Stimulated activated CD4-positive, alpha-beta T cell treated with anti-CD3 and anti-CD28 coated beads, TNF-alpha, amount 100 ng/mL, for 1 hour (primary cell): ENCODE results near the gene ARVCF.

Experiments
- DNase-seq, 3 donors: peaks; one replicate each; pipeline ENCODE4 v3.0.0-alpha.2; 2020; ENCODE audit warnings: low read depth in 3 of 3, low spot score in 1 of 3

Gene ARVCF

DNA sequence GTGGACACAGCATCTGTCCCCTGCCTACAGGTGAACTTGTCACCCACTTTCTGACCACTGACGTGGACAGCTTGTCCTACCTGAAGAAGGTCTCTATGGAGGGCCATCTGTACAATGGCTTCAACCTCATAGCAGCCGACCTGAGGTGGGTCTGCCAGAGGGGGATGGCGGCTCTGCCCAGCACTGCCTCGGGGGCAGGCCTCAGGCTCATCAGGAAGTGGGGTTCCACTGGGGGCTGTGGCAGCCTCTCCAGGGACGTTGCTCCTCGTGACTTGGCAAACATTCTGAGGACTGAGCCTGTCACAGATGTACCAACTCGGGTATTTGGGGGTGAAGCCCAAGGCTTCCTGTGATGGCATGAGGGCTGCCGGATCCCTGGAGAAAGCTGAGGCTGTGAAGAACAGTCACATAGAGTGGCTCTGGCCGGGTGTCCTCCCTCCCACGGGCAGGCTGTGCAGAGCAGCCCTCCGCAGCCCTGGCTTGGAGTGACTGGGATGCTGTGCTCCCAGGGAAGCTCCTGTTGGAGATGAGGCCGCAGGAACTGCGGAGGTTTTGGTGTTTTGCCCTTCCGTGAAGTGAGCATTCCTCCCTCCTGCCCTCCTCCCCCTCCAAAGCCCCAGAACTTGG is 36.9 kb upstream of the ARVCF start:
- no peak for DNase-seq

GRCh38 chr22:20052309-20053259 is 36.0 kb upstream of the ARVCF start:
- no peak for DNase-seq

DNA sequence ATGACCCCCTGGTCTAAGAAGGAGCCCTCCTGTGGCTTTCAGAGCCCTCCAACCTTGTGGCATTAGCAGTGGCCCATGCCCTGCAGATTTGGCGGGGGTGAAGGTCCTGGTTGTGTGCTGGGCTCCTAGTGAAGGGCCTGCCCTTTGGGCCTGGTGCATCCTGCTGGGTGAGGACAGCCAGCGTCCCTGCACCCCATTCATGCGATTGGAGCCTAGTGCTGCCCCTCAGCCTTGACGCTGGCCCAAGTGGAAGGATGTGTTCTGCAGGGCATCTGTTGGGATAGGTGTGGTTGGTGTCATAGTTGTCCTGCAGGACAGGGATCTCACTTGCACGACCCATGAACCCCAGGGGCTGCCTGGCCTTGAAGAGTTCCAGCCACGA is 35.3 kb upstream of the ARVCF start:
- no peak for DNase-seq

DNA sequence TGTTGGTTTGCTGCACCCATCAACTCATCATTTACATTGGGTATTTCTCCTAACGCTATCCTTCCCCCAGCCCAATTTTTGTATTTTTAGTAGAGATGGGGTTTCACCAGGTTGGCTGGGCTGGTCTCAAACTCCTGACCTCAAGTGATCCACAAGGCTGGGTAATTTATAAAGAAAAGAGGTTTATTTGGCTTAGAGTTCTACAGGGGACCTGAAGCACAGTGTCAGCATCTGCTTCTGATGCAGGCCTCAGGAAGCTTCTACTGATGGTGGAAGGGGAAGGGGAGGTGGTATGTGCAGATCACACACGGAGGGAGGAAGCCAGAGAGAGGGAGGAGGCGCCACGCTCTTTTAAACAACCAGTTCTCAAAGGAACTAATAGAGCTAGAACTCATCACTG is 30.1 kb upstream of the ARVCF start:
- DNase-seq = no peak

- DNase-seq = no peak
These were observed 28.0 kb upstream of the ARVCF start for GRCh38 chr22:20044495-20045151.

- DNase-seq = no peak
These were observed 27.3 kb upstream of the ARVCF start for GRCh38 chr22:20043997-20044342.

DNA sequence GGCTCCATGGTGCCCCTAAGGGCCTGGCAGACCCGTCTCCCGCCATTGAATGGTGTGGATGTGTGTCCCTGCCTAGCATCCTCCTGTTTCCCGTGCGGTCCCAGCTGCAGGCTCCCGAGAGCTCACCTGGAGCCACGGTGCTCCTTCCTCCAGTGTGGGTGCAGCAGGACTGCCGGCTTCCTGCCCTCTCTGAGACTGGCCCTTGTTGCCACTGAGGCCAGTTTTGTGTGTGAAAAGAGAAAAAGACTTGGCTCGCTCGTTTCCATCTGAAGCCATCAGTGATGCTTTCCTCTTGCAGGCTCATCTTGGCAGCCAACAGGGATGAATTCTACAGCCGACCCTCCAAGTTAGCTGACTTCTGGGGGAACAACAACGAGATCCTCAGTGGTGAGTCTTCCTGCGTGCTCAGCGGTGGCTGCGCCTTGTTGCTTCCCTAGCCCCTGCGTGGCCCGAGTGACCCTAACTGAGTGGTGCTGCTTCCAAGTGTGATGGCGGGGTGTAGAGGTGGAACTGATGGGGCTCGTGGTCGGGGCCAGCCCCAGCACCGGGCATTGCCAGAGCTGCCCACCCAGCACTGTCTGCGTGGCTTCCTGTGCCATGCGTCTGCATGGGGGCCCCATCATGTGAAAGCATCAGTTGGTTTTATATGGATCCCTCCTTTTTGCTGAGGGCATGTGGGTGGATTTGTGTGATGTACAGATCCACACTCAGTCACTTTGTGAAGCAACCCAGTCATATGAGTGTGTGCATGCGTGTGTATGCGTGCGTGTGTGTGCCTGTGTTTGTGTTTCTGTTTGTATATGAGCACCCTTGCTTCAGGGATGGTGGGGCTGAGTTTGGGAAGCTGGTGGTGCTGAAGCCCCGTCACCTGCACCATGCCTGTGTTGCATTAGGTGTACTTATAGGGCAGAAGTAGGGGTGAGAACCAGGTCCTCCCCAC is 26.7 kb upstream of the ARVCF start:
- no peak for DNase-seq

DNA sequence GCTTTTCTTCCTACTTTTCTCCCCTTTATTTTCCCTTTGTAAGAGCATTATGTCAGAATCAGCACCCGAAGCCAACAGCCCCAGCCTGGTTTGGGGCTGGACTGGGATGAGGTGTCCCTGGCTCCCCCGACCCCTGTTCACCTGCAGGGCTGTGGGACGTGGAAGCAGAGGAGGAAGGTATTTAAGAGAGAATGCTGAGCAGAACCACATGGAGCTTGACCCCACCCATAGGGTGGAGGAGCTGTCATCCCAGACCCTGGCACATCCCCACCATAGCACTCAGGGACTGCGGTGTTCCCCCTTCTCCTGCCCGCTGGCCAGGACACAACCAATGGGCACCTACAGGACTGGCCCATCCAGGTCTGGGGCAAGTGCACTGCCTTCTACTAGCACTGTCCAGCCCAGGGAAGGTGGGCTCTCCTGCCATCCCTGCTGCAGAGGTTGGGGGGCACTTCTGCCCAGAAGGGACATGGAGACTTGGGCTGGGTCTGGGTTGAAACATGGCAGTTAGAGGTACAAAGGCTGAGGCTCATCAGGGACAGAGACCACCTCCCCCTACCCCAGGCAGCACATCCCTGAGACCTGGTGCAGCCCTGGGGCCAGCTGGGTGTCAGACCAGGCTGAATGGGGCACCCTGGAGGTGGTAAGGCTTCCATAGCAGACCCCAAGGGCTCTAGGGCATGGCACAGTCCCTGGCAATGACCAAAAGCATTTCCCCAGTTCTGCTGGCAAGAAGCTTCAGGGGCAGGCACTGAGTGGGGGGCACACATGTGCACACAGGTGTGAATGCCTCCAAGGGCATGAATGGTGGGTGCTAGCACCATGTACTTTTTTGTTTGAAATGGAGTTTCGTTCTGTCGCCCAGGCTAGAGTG is 23.9 kb upstream of the ARVCF start:
- DNase-seq = no peak

GRCh38 chr22:20039683-20040325 is 23.2 kb upstream of the ARVCF start:
- no peak for DNase-seq

DNA sequence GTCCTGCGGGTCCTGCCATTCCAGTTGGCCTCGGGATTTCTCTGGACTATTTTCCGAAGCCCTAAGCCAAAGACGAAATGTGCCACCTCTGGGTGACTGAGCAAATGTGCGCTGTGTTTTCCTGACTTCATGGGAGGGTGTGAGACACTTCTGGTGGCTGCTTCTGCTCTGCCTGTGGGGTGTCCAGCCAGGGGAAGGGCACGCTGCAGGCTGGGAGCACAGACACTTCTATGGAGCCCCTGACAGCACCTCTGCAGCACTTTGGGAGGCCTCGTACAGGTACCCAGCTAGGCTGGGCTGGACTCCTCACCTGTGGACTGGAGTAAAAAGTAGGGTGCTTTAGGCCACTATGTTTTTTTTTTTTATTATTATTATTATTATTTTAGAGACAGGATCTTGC is 22.0 kb upstream of the ARVCF start:
- no peak for DNase-seq

GRCh38 chr22:20037419-20037818 is 20.8 kb upstream of the ARVCF start:
- DNase-seq = no peak

DNA sequence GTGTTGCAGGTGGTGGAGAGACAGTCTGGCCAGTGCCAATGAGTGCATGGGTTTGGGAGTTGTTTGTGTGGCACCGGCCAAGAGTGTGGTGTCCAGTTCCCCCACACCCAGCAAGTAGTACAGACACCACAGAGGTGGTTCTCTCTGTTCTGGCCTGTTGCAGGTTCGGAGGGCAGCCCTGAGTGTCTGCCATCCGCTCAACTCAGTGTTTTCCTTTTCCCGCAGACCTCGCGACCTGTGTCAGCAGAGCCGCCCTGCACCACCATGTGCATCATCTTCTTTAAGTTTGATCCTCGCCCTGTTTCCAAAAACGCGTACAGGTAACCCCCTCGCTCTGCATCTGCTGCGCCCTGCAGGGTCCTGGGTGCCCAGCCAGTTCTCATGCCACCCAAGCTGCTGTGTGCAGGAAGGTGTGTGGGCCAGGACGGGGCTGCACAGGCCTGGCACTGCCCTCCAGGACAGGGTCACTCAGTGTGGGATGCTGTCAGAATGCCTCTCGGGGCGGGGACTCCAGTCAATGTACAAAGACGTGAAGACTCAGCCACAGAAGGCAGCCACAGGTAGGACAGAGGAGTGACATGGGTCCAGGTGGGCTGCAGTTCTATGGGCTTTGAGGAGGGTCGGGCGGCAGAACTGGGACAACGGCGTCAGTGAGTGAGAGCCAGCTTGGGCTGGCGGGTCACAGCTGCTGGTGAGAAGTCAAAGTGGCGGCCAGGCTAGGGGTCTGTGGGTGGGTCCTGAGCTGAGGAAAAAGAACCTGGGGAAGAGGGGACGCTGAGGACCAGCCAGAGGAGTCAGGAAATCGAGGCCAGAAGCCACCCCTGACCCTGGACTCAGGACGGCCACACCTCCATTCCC is 20.1 kb upstream of the ARVCF start:
- DNase-seq = no peak

GRCh38 chr22:20036084-20036482 is 19.5 kb upstream of the ARVCF start:
- no peak for DNase-seq

DNA sequence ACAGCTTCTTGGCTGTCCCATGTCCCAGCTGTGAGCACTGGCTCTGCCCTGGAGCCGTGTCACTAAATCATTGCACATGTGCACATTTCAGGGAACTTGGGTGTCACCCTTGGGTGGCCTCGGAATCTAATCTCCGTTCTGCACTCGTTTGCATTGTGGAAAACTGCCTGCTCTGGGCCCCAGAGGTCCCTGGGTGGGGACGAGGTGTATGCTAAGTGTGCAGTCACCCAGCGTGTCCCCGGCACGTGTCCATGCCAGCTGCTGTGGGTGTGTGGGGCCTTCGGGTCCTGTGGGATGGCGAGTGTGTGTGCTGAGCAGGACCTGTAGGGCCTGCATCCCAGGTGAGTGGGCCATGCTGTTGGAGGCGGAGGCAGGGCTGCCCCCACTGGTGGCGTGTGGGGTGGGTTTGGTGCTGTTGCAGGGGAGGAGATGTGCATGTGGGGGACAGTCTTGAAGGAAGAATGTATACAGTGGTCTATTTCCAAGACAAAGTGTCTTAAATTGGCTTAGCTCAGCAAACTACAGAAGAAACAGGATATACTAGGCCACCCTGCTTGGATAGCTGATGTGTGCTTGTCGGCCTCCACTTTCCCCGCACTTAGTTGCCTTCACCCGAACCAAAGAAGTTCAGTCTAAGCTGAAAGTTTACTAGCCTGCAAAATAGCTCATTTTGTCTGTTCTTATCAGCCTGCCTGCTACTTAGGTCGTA is 18.9 kb upstream of the ARVCF start:
- DNase-seq = no peak

DNA sequence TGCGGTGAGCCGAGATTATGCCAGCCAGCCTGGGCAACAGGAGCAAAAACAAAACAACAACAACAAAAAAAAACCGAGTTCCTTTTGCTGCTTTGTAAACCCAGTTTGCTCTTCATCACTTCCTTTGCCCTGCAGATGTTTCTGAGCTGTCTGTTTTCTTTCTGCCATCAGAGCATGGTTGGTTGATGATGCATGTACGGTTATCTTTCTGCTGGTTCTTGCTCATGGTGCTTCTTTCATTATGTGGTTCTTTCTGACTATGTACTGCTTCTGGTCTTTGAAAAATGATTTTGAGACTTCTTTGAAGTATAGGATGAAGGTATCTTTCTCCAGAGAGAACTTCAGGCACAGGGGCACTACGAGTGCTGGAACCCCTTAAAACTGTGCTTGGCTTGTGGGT is 17.5 kb upstream of the ARVCF start:
- no peak for DNase-seq

- DNase-seq = no peak
These were observed 16.6 kb upstream of the ARVCF start for GRCh38 chr22:20033045-20033706.

DNA sequence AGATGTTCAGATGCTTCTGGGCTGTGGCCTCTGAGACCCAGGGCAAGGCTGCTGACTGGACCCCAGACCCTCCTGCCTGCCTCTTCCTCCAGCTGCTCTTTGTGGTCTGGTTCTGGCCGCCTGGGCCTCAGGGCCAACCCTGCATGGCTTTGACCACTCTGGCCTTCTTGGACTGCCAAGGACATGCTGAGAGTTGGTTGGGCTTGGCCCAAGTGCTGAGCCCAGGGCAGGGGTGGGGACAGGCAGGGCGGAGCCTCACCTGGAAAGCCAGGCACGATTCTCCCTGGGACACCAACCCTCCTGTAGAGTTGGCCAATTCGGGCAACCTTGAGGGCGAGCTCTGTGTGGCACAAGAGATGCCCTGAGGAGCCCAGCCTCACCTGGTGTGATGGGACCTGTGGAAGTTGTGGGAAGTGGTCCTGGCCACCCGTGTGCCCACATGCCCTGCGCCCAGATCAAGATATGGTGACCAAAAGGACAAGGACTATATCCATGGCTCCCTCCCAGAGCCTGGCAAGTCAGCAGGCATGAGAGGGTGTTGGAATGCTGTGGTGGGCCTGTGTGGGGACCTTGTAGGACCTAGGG is 15.9 kb upstream of the ARVCF start:
- DNase-seq = no peak
